SK-N-SH treated with all-trans-retinoic acid at 6 μM for 48 hours (cell line): Measurements from ENCODE around the gene POU3F3.
A peak's percentile ranks its signal among the peaks of the same experiment; 100 is the strongest.

ENCODE experiments used
- ATAC-seq: fragments of 200-7000 bp; cut with Tn5 transposase; 3 replicates; pipeline ENCODE4 v1.9.1; 2020; ENCODE audit warnings: mild to moderate bottlenecking, moderate library complexity
- ARNTL ChIP-seq: fragments of 450-650 bp; formaldehyde crosslinking; IDR thresholded peaks from 2 replicates; pipeline ENCODE4 v1.5.0; 2020; ENCODE audit warnings: low read depth, mild to moderate bottlenecking, moderate library complexity, borderline replicate concordance
- BACH2 ChIP-seq: fragments of 250-450 bp; sonication (Bioruptor Pico); IDR thresholded peaks from 2 replicates; pipeline ENCODE4 v1.9.0; 2021; ENCODE audit warnings: mild to moderate bottlenecking, borderline replicate concordance
- CREB5 ChIP-seq: fragments of 250-450 bp; sonication (Bioruptor Pico); IDR thresholded peaks from 2 replicates; pipeline ENCODE4 v1.5.1; 2020; ENCODE audit warnings: low read depth, mild to moderate bottlenecking, moderate library complexity
- CSDC2 ChIP-seq: fragments of 250-450 bp; sonication (Bioruptor Pico); IDR thresholded peaks from 2 replicates; pipeline ENCODE4 v1.5.0; 2020; ENCODE audit warnings: mild to moderate bottlenecking, moderate library complexity
- ESRRG ChIP-seq: fragments of 250-450 bp; sonication (Bioruptor Pico); IDR thresholded peaks from 2 replicates; pipeline ENCODE4 v1.6.1; 2021; ENCODE audit warnings: mild to moderate bottlenecking
- GLIS3 ChIP-seq: fragments of 250-450 bp; sonication (Bioruptor Pico); IDR thresholded peaks from 2 replicates; pipeline ENCODE4 v1.5.0; 2020; ENCODE audit warnings: mild to moderate bottlenecking, moderate library complexity
- ISL1 ChIP-seq: fragments of 250-450 bp; sonication (Bioruptor Pico); IDR thresholded peaks from 2 replicates; pipeline ENCODE4 v2.1.2; 2022; ENCODE audit warnings: mild to moderate bottlenecking, moderate library complexity
- OSR1 ChIP-seq: fragments of 250-450 bp; sonication (Bioruptor Pico); IDR thresholded peaks from 2 replicates; pipeline ENCODE4 v1.8.0; 2022; ENCODE audit warnings: moderate library complexity, mild to moderate bottlenecking, inconsistent platforms
- PATZ1 ChIP-seq: fragments of 250-450 bp; sonication (Bioruptor Pico); IDR thresholded peaks from 2 replicates; pipeline ENCODE4 v1.8.0; 2020; ENCODE audit warnings: mild to moderate bottlenecking, moderate library complexity, borderline replicate concordance
- RARB ChIP-seq: fragments of 250-450 bp; sonication (Bioruptor Pico); IDR thresholded peaks from 2 replicates; pipeline ENCODE4 v1.8.0; 2021; ENCODE audit warnings: mild to moderate bottlenecking, moderate library complexity
- SNAI2 ChIP-seq: fragments of 250-450 bp; sonication (Bioruptor Pico); IDR thresholded peaks from 2 replicates; pipeline ENCODE4 v1.5.0; 2020; ENCODE audit warnings: mild to moderate bottlenecking, moderate library complexity
- TCF4 ChIP-seq: fragments of 250-450 bp; sonication (Bioruptor Pico); IDR thresholded peaks from 2 replicates; pipeline ENCODE4 v1.8.0; 2021; ENCODE audit warnings: mild to moderate bottlenecking, moderate library complexity, borderline replicate concordance
- TOX ChIP-seq: fragments of 250-450 bp; sonication (Bioruptor Pico); IDR thresholded peaks from 2 replicates; pipeline ENCODE4 v1.8.0; 2021; ENCODE audit warnings: mild to moderate bottlenecking, moderate library complexity, borderline replicate concordance
- TSHZ2 ChIP-seq: fragments of 250-450 bp; sonication (Bioruptor Pico); IDR thresholded peaks from 2 replicates; pipeline ENCODE4 v1.5.0; 2020; ENCODE audit warnings: mild to moderate bottlenecking, moderate library complexity
- ZC3H10 ChIP-seq: fragments of 250-450 bp; sonication (Bioruptor Pico); IDR thresholded peaks from 2 replicates; pipeline ENCODE4 v1.5.1; 2021; ENCODE audit warnings: mild to moderate bottlenecking, moderate library complexity
- ZFP3 ChIP-seq: fragments of 250-450 bp; sonication (Bioruptor Pico); IDR thresholded peaks from 2 replicates; pipeline ENCODE4 v1.5.0; 2020; ENCODE audit warnings: mild to moderate bottlenecking, moderate library complexity
- ZFP30 ChIP-seq: fragments of 450-650 bp; formaldehyde crosslinking; IDR thresholded peaks from 2 replicates; pipeline ENCODE4 v1.5.0; 2022; ENCODE audit warnings: mild to moderate bottlenecking, moderate library complexity
- ZNF565 ChIP-seq: fragments of 450-650 bp; formaldehyde crosslinking; conservative IDR thresholded peaks from 2 replicates; pipeline ENCODE4 v1.5.0; 2020; ENCODE audit warnings: low read depth, mild to moderate bottlenecking, moderate library complexity
- ZNF70 ChIP-seq: fragments of 450-650 bp; formaldehyde crosslinking; IDR thresholded peaks from 2 replicates; pipeline ENCODE4 v1.5.0; 2020; ENCODE audit warnings: mild to moderate bottlenecking, moderate library complexity
- ZNF8 ChIP-seq: fragments of 450-650 bp; formaldehyde crosslinking; IDR thresholded peaks from 2 replicates; pipeline ENCODE4 v1.5.0; 2020; ENCODE audit warnings: mild to moderate bottlenecking, moderate library complexity

POU3F3 gene

GRCh38 chr2:104851291-104852089, 2.4 kb upstream of the POU3F3 start:
- no peak for ATAC-seq
- TF ChIP-seq ZC3H10 (CRISPR knock-in tag) = no peak
- TF ChIP-seq ZNF70 (CRISPR knock-in tag) = no peak
- no peak for TF ChIP-seq ARNTL (CRISPR knock-in tag)
- TF ChIP-seq CSDC2 (CRISPR knock-in tag) = no peak
- TF ChIP-seq CREB5 (CRISPR knock-in tag) = no peak
- no peak for TF ChIP-seq TOX (CRISPR knock-in tag)
- TF ChIP-seq ZNF565 (CRISPR knock-in tag) = no peak
- no peak for TF ChIP-seq ISL1 (CRISPR knock-in tag)
- TF ChIP-seq TSHZ2 = no peak
- no peak for TF ChIP-seq ESRRG (CRISPR knock-in tag)
- no peak for TF ChIP-seq RARB (CRISPR knock-in tag)
- TF ChIP-seq SNAI2 (CRISPR knock-in tag) = no peak
- no peak for TF ChIP-seq PATZ1 (CRISPR knock-in tag)
- no peak for TF ChIP-seq TCF4 (CRISPR knock-in tag)

- no peak for TF ChIP-seq ZNF70 (CRISPR knock-in tag)
- no peak for TF ChIP-seq ISL1 (CRISPR knock-in tag)
- TF ChIP-seq ZFP3 = no peak
- TF ChIP-seq BACH2 = no peak
- TF ChIP-seq ARNTL (CRISPR knock-in tag) = no peak
- TF ChIP-seq ZNF8 (CRISPR knock-in tag) = no peak
- ATAC-seq = peak; percentile 52
Observed at GRCh38 chr2:104852090-104852666, 1.7 kb upstream of the POU3F3 start.

- TF ChIP-seq OSR1 (CRISPR knock-in tag) (no peak), PATZ1 (CRISPR knock-in tag) (no peak), TCF4 (CRISPR knock-in tag) (no peak), GLIS3 (CRISPR knock-in tag) (no peak), SNAI2 (CRISPR knock-in tag) (no peak), ARNTL (CRISPR knock-in tag) (no peak), ESRRG (CRISPR knock-in tag) (no peak), ZFP30 (CRISPR knock-in tag) (no peak), ZC3H10 (CRISPR knock-in tag) (no peak), ZNF70 (CRISPR knock-in tag) (no peak), RARB (CRISPR knock-in tag) (no peak)
- ATAC-seq = no peak
Observed at GRCh38 chr2:104854498-104855220, 744 bp downstream of the POU3F3 start.
